ENCODE results near the gene CLSTN1.

CLSTN1 gene

GRCh38 chr1:9841460-9841859 lies 17.7 kb upstream of the CLSTN1 start:
- no peak for DNase-seq
- Histone ChIP-seq H2AFZ (ENCODE audit: low read depth, low read length) (no peak overlapping the region), H3K27me3 (ENCODE audit: insufficient read depth, low read length, poor library complexity) (no peaks in the 10 kb centered on the region), H3K4me1 (ENCODE audit: insufficient read depth, low read length) (no peaks in the 10 kb centered on the region), H4K20me1 (ENCODE audit: insufficient read depth, low read length) (no peaks in the 10 kb centered on the region), H3K9ac (ENCODE audit: low read depth, low read length) (no peak overlapping the region), H3K9me3 (ENCODE audit: insufficient read depth, low read length, severe bottlenecking) (no peaks in the 10 kb centered on the region), H3K4me2 (ENCODE audit: insufficient read depth, low read length) (no peak overlapping the region), H3K79me2 (ENCODE audit: insufficient read depth, low read length) (no peaks in the 10 kb centered on the region), H3K4me3 (ENCODE audit: low read depth in 1 of 2, low read length in 2 of 2) (no peak overlapping the region), H3K36me3 (ENCODE audit: insufficient read depth, low read length) (no peaks in the 10 kb centered on the region), H3K27ac (ENCODE audit: low read length) (no peak overlapping the region)
- ATAC-seq (ENCODE audit: insufficient read depth, low read depth), result no peak
- no peak for TF ChIP-seq EZH2 (IDR thresholded peaks at IDR 0.05; ENCODE audit: borderline replicate concordance, low read depth, low read length, severe bottlenecking)
- no peak for TF ChIP-seq CTCF (IDR thresholded peaks at IDR 0.05; ENCODE audit: borderline replicate concordance, extremely low read depth, low read length, poor library complexity, severe bottlenecking)

- ATAC-seq (ENCODE audit: insufficient read depth, low read depth) (no peak), DNase-seq (no peak)
- Histone ChIP-seq H4K20me1 (ENCODE audit: insufficient read depth, low read length) (no peaks in the 10 kb centered on the region; the same call in 1 of the 2 replicates), H3K27ac (ENCODE audit: low read length) (no peak overlapping the region), H2AFZ (ENCODE audit: low read depth, low read length) (no peak overlapping the region), H3K4me2 (ENCODE audit: insufficient read depth, low read length) (no peak overlapping the region), H3K79me2 (ENCODE audit: insufficient read depth, low read length) (no peaks in the 10 kb centered on the region), H3K4me1 (ENCODE audit: insufficient read depth, low read length) (no peaks in the 10 kb centered on the region), H3K4me3 (ENCODE audit: low read depth in 1 of 2, low read length in 2 of 2) (no peak overlapping the region), H3K9me3 (ENCODE audit: insufficient read depth, low read length, severe bottlenecking) (no peaks in the 10 kb centered on the region), H3K9ac (ENCODE audit: low read depth, low read length) (no peak overlapping the region), H3K27me3 (ENCODE audit: insufficient read depth, low read length, poor library complexity) (no peaks in the 10 kb centered on the region), H3K36me3 (ENCODE audit: insufficient read depth, low read length) (no peaks in the 10 kb centered on the region)
- no peak for TF ChIP-seq CTCF (IDR thresholded peaks at IDR 0.05; ENCODE audit: borderline replicate concordance, extremely low read depth, low read length, poor library complexity, severe bottlenecking)
- no peak for TF ChIP-seq EZH2 (IDR thresholded peaks at IDR 0.05; ENCODE audit: borderline replicate concordance, low read depth, low read length, severe bottlenecking)
Observed at GRCh38 chr1:9840176-9840575, 16.4 kb upstream of the CLSTN1 start.

- no peak overlapping the region for H3K9ac ChIP-seq (ENCODE audit: low read depth, low read length)
- H3K4me2 ChIP-seq (ENCODE audit: insufficient read depth, low read length), result no peak overlapping the region
- H3K27me3 ChIP-seq (ENCODE audit: insufficient read depth, low read length, poor library complexity), result no peaks in the 10 kb centered on the region
- no peak overlapping the region for H2AFZ ChIP-seq (ENCODE audit: low read depth, low read length)
- DNase-seq, result no peak
- no peak for TF ChIP-seq CTCF (IDR thresholded peaks at IDR 0.05; ENCODE audit: borderline replicate concordance, extremely low read depth, low read length, poor library complexity, severe bottlenecking)
- no peak for TF ChIP-seq EZH2 (IDR thresholded peaks at IDR 0.05; ENCODE audit: borderline replicate concordance, low read depth, low read length, severe bottlenecking)
- H3K4me1 ChIP-seq (ENCODE audit: insufficient read depth, low read length), result no peaks in the 10 kb centered on the region
- no peak for ATAC-seq (ENCODE audit: insufficient read depth, low read depth)
- no peaks in the 10 kb centered on the region for H3K36me3 ChIP-seq (ENCODE audit: insufficient read depth, low read length)
- no peak overlapping the region for H3K4me3 ChIP-seq (ENCODE audit: low read depth in 1 of 2, low read length in 2 of 2)
- H3K79me2 ChIP-seq (ENCODE audit: insufficient read depth, low read length), result no peaks in the 10 kb centered on the region
- no peak overlapping the region for H3K27ac ChIP-seq (ENCODE audit: low read length)
- no peaks in the 10 kb centered on the region for H3K9me3 ChIP-seq (ENCODE audit: insufficient read depth, low read length, severe bottlenecking)
- no peaks in the 10 kb centered on the region; the same call in 1 of the 2 replicates for H4K20me1 ChIP-seq (ENCODE audit: insufficient read depth, low read length)
Observed at GRCh38 chr1:9838946-9839345, 15.2 kb upstream of the CLSTN1 start.

GRCh38 chr1:9836632-9836960 lies 12.8 kb upstream of the CLSTN1 start:
- DNase-seq, result no peak
- ATAC-seq (ENCODE audit: insufficient read depth, low read depth), result no peak
- H3K4me2 ChIP-seq (ENCODE audit: insufficient read depth, low read length), result no peak overlapping the region

More at GRCh38 chr1:9836632-9836960, 12.8 kb upstream of the CLSTN1 start:
- Histone ChIP-seq H3K79me2 (ENCODE audit: insufficient read depth, low read length) (no peaks in the 10 kb centered on the region), H3K27ac (ENCODE audit: low read length) (no peak overlapping the region), H3K9me3 (ENCODE audit: insufficient read depth, low read length, severe bottlenecking) (no peaks in the 10 kb centered on the region), H3K9ac (ENCODE audit: low read depth, low read length) (no peak overlapping the region), H3K4me1 (ENCODE audit: insufficient read depth, low read length) (no peaks in the 10 kb centered on the region), H3K27me3 (ENCODE audit: insufficient read depth, low read length, poor library complexity) (no peaks in the 10 kb centered on the region), H3K4me3 (ENCODE audit: low read depth in 1 of 2, low read length in 2 of 2) (no peak overlapping the region), H4K20me1 (ENCODE audit: insufficient read depth, low read length) (no peaks in the 10 kb centered on the region; the same call in 1 of the 2 replicates), H2AFZ (ENCODE audit: low read depth, low read length) (no peak overlapping the region), H3K36me3 (ENCODE audit: insufficient read depth, low read length) (no peaks in the 10 kb centered on the region)
- no peak for TF ChIP-seq CTCF (IDR thresholded peaks at IDR 0.05; ENCODE audit: borderline replicate concordance, extremely low read depth, low read length, poor library complexity, severe bottlenecking)
- no peak for TF ChIP-seq EZH2 (IDR thresholded peaks at IDR 0.05; ENCODE audit: borderline replicate concordance, low read depth, low read length, severe bottlenecking)
